H1 (cell line): ENCODE data around the gene AKAP12. TPM values are rescaled to one million over a fixed set of nuclear protein-coding genes. Genes with fewer than 3 reads are reported as not detected.

Experiments
- CTCF ChIA-PET: fragments of 300-600 bp; sonication (Branson Sonifier 250); formaldehyde crosslinking; loops from one replicate; lab custom pipeline; 2021; ENCODE audit not compliant: partially characterized antibody; lab: Charles Lee
- POLR2A ChIA-PET: fragments of 300-600 bp; sonication (Branson Sonifier 250); formaldehyde crosslinking; loops from one replicate; lab custom pipeline; 2021; ENCODE audit warnings: inconsistent platforms; ENCODE audit not compliant: partially characterized antibody; lab: Charles Lee
- DNase-seq, 2 experiments: peaks; one replicate each; pipeline versions ENCODE4 v3.0.0 to v3.0.0-alpha.2; 2010 to 2022; ENCODE audit warnings: low spot score in 2 of 2, low read depth in 1 of 2, mixed read lengths in 1 of 2
- FAIRE-seq: peaks from 2 replicates; lab custom pipeline; 2011; peaks lifted over from hg19 to GRCh38; lab: Jason Lieb, UNC
- H2AFZ ChIP-seq: 2 replicates; pipeline ENCODE4 v1.8.1; 2012; ENCODE audit warnings: low read length, inconsistent platforms
- H2AK5ac ChIP-seq: 2 replicates; pipeline ENCODE4 v1.6.1; 2013; ENCODE audit warnings: low read depth, low read length
- H2BK120ac ChIP-seq: replicated peaks from 2 replicates; pipeline ENCODE3; 2013; ENCODE audit warnings: low read depth, low read length, inconsistent platforms
- H2BK12ac ChIP-seq: 2 replicates; pipeline ENCODE4 v1.6.1; 2013; ENCODE audit warnings: low read depth, low read length
- H2BK15ac ChIP-seq: 2 replicates; pipeline ENCODE4 v1.6.1; 2013; ENCODE audit warnings: low read length
- H2BK20ac ChIP-seq: 2 replicates; pipeline ENCODE4 v1.6.1; 2013; ENCODE audit warnings: low read length
- H2BK5ac ChIP-seq: 2 replicates; pipeline ENCODE4 v1.6.1; 2013; ENCODE audit warnings: low read depth, low read length
- H3K14ac ChIP-seq: 2 replicates; pipeline ENCODE4 v1.6.1; 2013; ENCODE audit warnings: inconsistent platforms; ENCODE audit not compliant: insufficient read length
- H3K18ac ChIP-seq: 2 replicates; pipeline ENCODE4 v1.6.1; 2013; ENCODE audit warnings: low read length; ENCODE audit errors: extremely low read depth
- H3K23ac ChIP-seq: 2 replicates; pipeline ENCODE4 v1.6.1; 2013; ENCODE audit warnings: inconsistent platforms; ENCODE audit not compliant: insufficient read length
- H3K23me2 ChIP-seq: 2 replicates; pipeline ENCODE4 v1.6.1; 2013; ENCODE audit warnings: low read depth, low read length
- H3K27ac ChIP-seq: 2 replicates; pipeline ENCODE4 v1.6.1; 2011; ENCODE audit warnings: low read depth, low read length, inconsistent platforms
- H3K27me3 ChIP-seq, 4 experiments: replicated peaks in 1 of 4; 1 replicate in 1 of 4; 2 replicates in 3 of 4; pipeline versions ENCODE4 v1.6.1 to v1.8.1; 2011 to 2013; ENCODE audit warnings: low read length in 3 of 4, mild to moderate bottlenecking in 3 of 4, inconsistent platforms in 2 of 4, mixed read lengths in 2 of 4, moderate library complexity in 1 of 4; ENCODE audit not compliant: control insufficient read depth in 3 of 4, insufficient read depth in 3 of 4; ENCODE audit errors: extremely low read depth in 1 of 4
- H3K36me3 ChIP-seq, 4 experiments: 2 replicates each; pipeline versions ENCODE4 v1.6.1 to v1.8.1; 2011 to 2013; ENCODE audit warnings: mild to moderate bottlenecking in 4 of 4, low read length in 3 of 4, moderate library complexity in 2 of 4, control low read depth in 1 of 4, inconsistent platforms in 1 of 4; ENCODE audit not compliant: insufficient read depth in 4 of 4, control insufficient read depth in 2 of 4
- H3K4ac ChIP-seq: replicated peaks from 2 replicates; pipeline ENCODE3; 2013; ENCODE audit warnings: low read length, low read depth, mixed read lengths, inconsistent platforms; ENCODE audit not compliant: insufficient read length
- H3K4me1 ChIP-seq, 4 experiments: replicated peaks in 1 of 4; 1 replicate in 1 of 4; 2 replicates in 3 of 4; pipeline versions ENCODE4 v1.6.1 to v1.8.1; 2011 to 2013; ENCODE audit warnings: low read length in 3 of 4, inconsistent platforms in 2 of 4, mixed read lengths in 1 of 4; ENCODE audit not compliant: insufficient read depth in 4 of 4, control insufficient read depth in 3 of 4
- H3K4me2 ChIP-seq, 2 experiments: 2 replicates each; pipeline versions ENCODE4 v1.6.1 to v1.8.1; 2011 to 2013; ENCODE audit warnings: low read depth in 2 of 2, low read length in 2 of 2, control low read depth in 1 of 2, inconsistent platforms in 1 of 2, mild to moderate bottlenecking in 1 of 2; ENCODE audit not compliant: insufficient read depth in 1 of 2
- H3K4me3 ChIP-seq, 4 experiments: fragments of 200-600, 300-600 bp in 1 of 4; sonication (generic), shearing (Covaris generic), sonication (Bioruptor Twin) in 1 of 4; 2 replicates each; pipeline versions ENCODE4 v1.5.1 to v1.8.1; 2011 to 2016; ENCODE audit warnings: low read length in 4 of 4, low read depth in 3 of 4, control low read depth in 2 of 4, inconsistent platforms in 2 of 4, mild to moderate bottlenecking in 2 of 4, mixed read lengths in 1 of 4, moderate library complexity in 1 of 4; ENCODE audit not compliant: insufficient read depth in 2 of 4; ENCODE audit errors: extremely low read depth in 1 of 4
- H3K56ac ChIP-seq: replicated peaks from 2 replicates; pipeline ENCODE3; 2013; ENCODE audit warnings: low read depth, mild to moderate bottlenecking, mixed read lengths, low read length, inconsistent platforms; ENCODE audit not compliant: insufficient read length
- H3K79me1 ChIP-seq: 2 replicates; pipeline ENCODE4 v1.6.1; 2013; ENCODE audit warnings: low read depth, low read length, control low read depth
- H3K79me2 ChIP-seq, 2 experiments: 2 replicates each; pipeline versions ENCODE4 v1.6.1 to v1.8.1; 2012 to 2013; ENCODE audit warnings: low read length in 2 of 2, mild to moderate bottlenecking in 2 of 2, inconsistent platforms in 1 of 2; ENCODE audit not compliant: insufficient read depth in 2 of 2, control insufficient read depth in 1 of 2
- H3K9ac ChIP-seq, 4 experiments: replicated peaks in 1 of 4; 1 replicate in 1 of 4; 2 replicates in 3 of 4; pipeline versions ENCODE4 v1.6.1 to v1.8.1; 2011 to 2013; ENCODE audit warnings: low read depth in 3 of 4, low read length in 3 of 4, control low read depth in 2 of 4, mild to moderate bottlenecking in 2 of 4, moderate library complexity in 2 of 4, inconsistent platforms in 1 of 4; ENCODE audit errors: extremely low read depth in 1 of 4
- H3K9me3 ChIP-seq, 2 experiments: 2 replicates each; pipeline versions ENCODE4 v1.6.1 to v1.8.1; 2012 to 2013; ENCODE audit warnings: mild to moderate bottlenecking in 2 of 2, moderate library complexity in 2 of 2, control low read depth in 1 of 2, inconsistent platforms in 1 of 2, low read depth in 1 of 2, low read length in 1 of 2, mixed read lengths in 1 of 2; ENCODE audit not compliant: insufficient read depth in 2 of 2
- H4K20me1 ChIP-seq, 2 experiments: replicated peaks in 1 of 2; 2 replicates each; pipeline versions ENCODE3 to v1.8.1; 2011 to 2013; ENCODE audit warnings: inconsistent platforms in 2 of 2, low read length in 2 of 2, mild to moderate bottlenecking in 1 of 2; ENCODE audit not compliant: insufficient read depth in 2 of 2, control insufficient read depth in 1 of 2
- H4K5ac ChIP-seq: 2 replicates; pipeline ENCODE4 v1.6.1; 2013; ENCODE audit warnings: low read length, low read depth, mixed read lengths, inconsistent platforms; ENCODE audit not compliant: insufficient read length
- H4K8ac ChIP-seq: 2 replicates; pipeline ENCODE4 v1.8.0; 2013; ENCODE audit warnings: mild to moderate bottlenecking, moderate library complexity, low read length, inconsistent platforms; ENCODE audit not compliant: insufficient read depth; ENCODE audit errors: extremely low read depth
- H4K91ac ChIP-seq: replicated peaks from 2 replicates; pipeline ENCODE3; 2013; ENCODE audit warnings: low read length, mixed read lengths, inconsistent platforms; ENCODE audit not compliant: insufficient read length
- CEBPB ChIP-seq: IDR thresholded peaks from 2 replicates; pipeline ENCODE4 v1.6.1; 2012; ENCODE audit warnings: low read depth, low read length
- CTBP2 ChIP-seq: IDR thresholded peaks from 2 replicates; pipeline ENCODE4 v1.7.0; 2011; ENCODE audit warnings: borderline replicate concordance, mild to moderate bottlenecking, moderate library complexity, mixed read lengths, low read length; ENCODE audit not compliant: insufficient read depth, insufficient read length
- MAFK ChIP-seq: IDR thresholded peaks from 2 replicates; pipeline ENCODE4 v1.6.1; 2012; ENCODE audit warnings: low read depth, mild to moderate bottlenecking, improper control_type of control experiment, low read length
- RBBP5 ChIP-seq: IDR thresholded peaks from 2 replicates; pipeline ENCODE4 v1.7.1; 2012; ENCODE audit warnings: low read depth, mild to moderate bottlenecking, inconsistent platforms, low read length, moderate library complexity, borderline replicate concordance
- SAP30 ChIP-seq: fragments of 300-600 bp; sonication (generic); IDR thresholded peaks from 2 replicates; pipeline ENCODE4 v1.7.1; 2012; ENCODE audit warnings: low read length, moderate library complexity, mild to moderate bottlenecking, inconsistent platforms; ENCODE audit not compliant: insufficient read depth, insufficient replicate concordance
- WGBS, 2 experiments: shearing (Covaris generic) in 1 of 2; methylation state at CpG; one replicate each; pipeline versions ENCODE4 v1.1.6 to v1.1.7; 2013 to 2015; ENCODE audit warnings: low lambda C conversion rate in 2 of 2, mixed read lengths in 2 of 2, inconsistent platforms in 1 of 2, low coverage in 1 of 2, missing lambda C conversion rate in 1 of 2; ENCODE audit not compliant: insufficient replicate concordance in 2 of 2, insufficient coverage in 1 of 2, insufficient read length in 1 of 2; ENCODE audit errors: extremely low coverage in 1 of 2, missing lambda C conversion rate in 1 of 2; 5-methylcytosine and 5-hydroxymethylcytosine counted together
- polyA plus RNA-seq, 7 experiments: library from polyadenylated mRNA; depleted of rRNA in 3 of 7; stranded (reverse) in 5 of 7; unstranded in 2 of 7; fragments of >200 nt in 5 of 7; fragments of 200-250 nt in 2 of 7; gene quantifications; 1 replicate in 5 of 7; 2 replicates in 1 of 7; 4 replicates in 1 of 7; pipeline versions ENCODE4 v1.2.1 to v1.2.3, GENCODE V29; 2011 to 2013; ENCODE audit warnings: missing spikeins in 2 of 7, mixed read lengths in 2 of 7
- total RNA-seq: library from RNA; stranded (reverse); fragmentation: NEBNext Ultra II Directional; extraction: Animal tissue kit (Norgen Biotek cat#: 25700); gene quantifications from 2 replicates; pipeline ENCODE4 v1.2.1, GENCODE V29; 2021
- TF ChIP-seq, protein P1 (sequence below): IDR thresholded peaks from 2 replicates; pipeline ENCODE4 v1.6.1; 2012; ENCODE audit warnings: low read length, inconsistent platforms

The AKAP12 gene
- total and polyA plus RNA-seq, 2 of the 8 experiments (the other 6 are each of a cell fraction or from before 2014, with no cell fraction given) = 14.6 to 79.2 TPM

DNA sequence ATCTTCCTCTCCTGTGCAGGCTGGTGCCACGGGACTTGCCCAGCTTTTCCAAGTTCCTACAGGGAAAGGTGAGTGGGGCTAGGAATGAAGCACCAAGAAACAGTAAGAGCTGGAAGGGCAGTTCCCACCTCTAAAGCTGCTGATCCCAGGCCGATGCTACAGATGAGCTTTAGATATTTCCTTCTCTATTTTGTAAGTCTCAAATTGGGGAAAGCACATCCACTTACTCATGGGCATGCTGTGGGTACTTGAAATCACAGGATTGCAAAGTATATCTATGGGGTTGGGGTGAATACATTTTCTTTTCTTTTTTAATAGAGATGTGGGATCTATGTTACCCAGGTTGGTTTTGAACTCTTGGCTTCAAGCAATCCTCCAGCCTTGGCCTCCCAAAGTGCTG is 148.5 kb downstream of the AKAP12 start:
- POLR2A ChIA-PET = interaction anchor here (3.5 to 3.9 kb wide), 2 partner anchors 13 to 18 kb away, joined by 29 to 31 read pairs; no protein-coding TSS in a partner anchor
- Histone ChIP-seq H3K4me2 (no peak overlapping the region; a peak in 1 of 4 replicates), H3K14ac (no peak overlapping the region), H3K79me1 (peaks cover 2% of the 10 kb centered on the region; the same call in 1 of the 2 replicates), H2BK15ac (no peak overlapping the region), H4K91ac (no peak overlapping the region), H3K4me3 (no peak overlapping the region), H4K8ac (no peak overlapping the region), H4K5ac (no peak overlapping the region), H3K36me3 (no peaks in the 10 kb centered on the region; a peak in 2 of 8 replicates), H3K27me3 (no peaks in the 10 kb centered on the region), H2AFZ (no peak overlapping the region), H2BK12ac (no peak overlapping the region)
- 88% methylated on average over 2 of the region's 2 CpGs; no CpG with 5 or more reads in 1 of the 2 experiments for WGBS, 2 experiments
- no peak for FAIRE-seq
- TF ChIP-seq, protein P1, sequence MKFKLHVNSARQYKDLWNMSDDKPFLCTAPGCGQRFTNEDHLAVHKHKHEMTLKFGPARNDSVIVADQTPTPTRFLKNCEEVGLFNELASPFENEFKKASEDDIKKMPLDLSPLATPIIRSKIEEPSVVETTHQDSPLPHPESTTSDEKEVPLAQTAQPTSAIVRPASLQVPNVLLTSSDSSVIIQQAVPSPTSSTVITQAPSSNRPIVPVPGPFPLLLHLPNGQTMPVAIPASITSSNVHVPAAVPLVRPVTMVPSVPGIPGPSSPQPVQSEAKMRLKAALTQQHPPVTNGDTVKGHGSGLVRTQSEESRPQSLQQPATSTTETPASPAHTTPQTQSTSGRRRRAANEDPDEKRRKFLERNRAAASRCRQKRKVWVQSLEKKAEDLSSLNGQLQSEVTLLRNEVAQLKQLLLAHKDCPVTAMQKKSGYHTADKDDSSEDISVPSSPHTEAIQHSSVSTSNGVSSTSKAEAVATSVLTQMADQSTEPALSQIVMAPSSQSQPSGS = no peak
- TF ChIP-seq SAP30 = no peak
- TF ChIP-seq MAFK = no peak
- no peak for TF ChIP-seq CEBPB
- TF ChIP-seq CTBP2 = no peak
- no peak for TF ChIP-seq RBBP5
- TF ChIP-seq, all 59 proteins: peak for 0
- Histone ChIP-seq H3K9me3 (no peaks in the 10 kb centered on the region), H3K4me1 (peaks cover 0 to 7% (median 2%) of the 10 kb centered on the region in 4 experiments; a peak in 3 of 7 replicates), H3K27ac (no peak overlapping the region), H2AK5ac (no peak overlapping the region), H3K4ac (no peak overlapping the region), H3K23ac (no peak overlapping the region), H2BK120ac (no peak overlapping the region), H3K18ac (no peak overlapping the region), H2BK5ac (no peak overlapping the region), H2BK20ac (no peak overlapping the region), H3K56ac (no peak overlapping the region), H3K9ac (no peak overlapping the region; a peak in 1 of 7 replicates), H3K23me2 (peaks cover 8% of the 10 kb centered on the region), H4K20me1 (peaks cover 2 to 5% of the 10 kb centered on the region in 2 experiments), H3K79me2 (peaks cover 17 to 71% of the 10 kb centered on the region in 2 experiments)
- CTCF ChIA-PET = no interaction called here
- no peak for DNase-seq
